ENCODE results near the gene CGN.
A peak's percentile ranks its signal among the peaks of the same experiment; 100 is the strongest.

Gene CGN

DNA sequence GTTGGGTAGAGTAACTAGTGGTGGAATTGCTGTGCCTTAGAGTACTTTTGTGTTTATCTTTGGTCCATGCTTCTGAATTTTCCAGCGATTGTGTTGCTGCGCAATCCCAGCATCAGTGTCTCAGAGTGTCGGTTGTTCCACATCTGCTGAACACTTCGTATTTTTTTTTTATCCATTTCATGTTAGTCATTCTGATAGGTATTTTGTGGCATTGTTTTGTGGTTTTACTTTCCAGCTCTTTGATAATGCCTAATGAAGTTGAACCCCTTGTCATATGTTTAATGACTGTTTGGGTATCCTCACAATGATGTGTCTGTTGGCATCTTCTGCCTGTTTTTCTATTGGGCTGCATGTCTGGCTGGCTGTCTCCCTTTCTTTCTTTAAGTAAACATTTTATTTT, 42.5 kb downstream of the CGN start:
- peak; percentile 34 for DNase-seq

DNA sequence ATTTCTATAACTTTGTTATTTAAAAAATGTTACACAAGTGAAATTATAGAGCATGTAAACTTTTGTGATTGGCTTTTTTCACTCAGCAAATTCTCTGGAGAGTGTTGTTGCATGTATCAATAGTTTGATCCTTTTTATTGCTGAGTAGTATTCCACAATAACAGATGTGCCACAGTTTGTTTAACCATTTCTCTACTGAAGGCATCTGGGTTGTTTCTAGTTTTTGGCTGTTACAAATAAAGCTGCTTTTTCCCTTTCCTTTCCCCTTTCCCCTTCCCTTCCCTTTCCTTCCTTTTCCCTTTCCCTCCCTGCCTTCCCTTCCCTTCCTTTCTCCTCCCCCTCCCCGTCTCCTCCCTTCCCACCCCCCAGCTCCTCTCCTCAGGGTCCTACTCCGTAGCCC, 44.9 kb downstream of the CGN start:
- no peak for DNase-seq

DNA sequence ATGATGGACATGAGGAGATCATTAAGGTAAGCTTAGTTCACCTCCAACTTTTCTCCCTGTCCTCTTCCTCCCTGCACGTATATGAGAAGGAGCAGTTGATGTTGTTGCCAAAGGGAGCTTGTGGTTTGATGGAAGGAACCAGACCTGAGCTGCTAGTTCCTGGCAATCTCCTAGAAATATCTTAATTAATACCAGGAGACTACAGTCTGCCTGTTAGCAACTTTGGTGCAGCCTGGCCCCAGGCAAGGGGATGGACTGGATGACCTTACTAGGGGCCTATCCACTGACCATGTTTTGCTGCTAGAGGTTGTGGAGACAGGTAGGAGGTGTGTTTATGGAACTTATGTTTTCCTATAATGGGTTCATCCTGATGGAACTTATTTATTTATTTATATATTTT, 51.5 kb downstream of the CGN start:
- DNase-seq = no peak

DNA sequence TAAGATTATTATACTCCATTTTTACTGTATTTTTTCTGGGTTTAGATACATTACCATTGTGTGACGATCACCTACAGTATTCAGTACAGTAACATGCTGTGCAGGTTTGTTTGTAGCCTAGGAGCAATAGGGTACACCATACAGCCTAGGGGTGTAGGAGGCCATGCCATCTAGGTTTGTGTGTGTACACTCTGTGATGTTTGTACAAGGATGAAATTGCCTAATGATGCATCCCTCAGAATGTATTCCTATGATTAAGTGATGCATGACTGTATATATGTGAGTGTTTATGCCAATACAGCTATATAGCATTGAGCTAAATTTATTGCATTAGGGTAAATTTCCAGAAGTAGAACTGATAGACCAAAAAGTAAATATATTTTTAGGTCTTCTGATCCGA, 52.2 kb downstream of the CGN start:
- no peak for DNase-seq

DNA sequence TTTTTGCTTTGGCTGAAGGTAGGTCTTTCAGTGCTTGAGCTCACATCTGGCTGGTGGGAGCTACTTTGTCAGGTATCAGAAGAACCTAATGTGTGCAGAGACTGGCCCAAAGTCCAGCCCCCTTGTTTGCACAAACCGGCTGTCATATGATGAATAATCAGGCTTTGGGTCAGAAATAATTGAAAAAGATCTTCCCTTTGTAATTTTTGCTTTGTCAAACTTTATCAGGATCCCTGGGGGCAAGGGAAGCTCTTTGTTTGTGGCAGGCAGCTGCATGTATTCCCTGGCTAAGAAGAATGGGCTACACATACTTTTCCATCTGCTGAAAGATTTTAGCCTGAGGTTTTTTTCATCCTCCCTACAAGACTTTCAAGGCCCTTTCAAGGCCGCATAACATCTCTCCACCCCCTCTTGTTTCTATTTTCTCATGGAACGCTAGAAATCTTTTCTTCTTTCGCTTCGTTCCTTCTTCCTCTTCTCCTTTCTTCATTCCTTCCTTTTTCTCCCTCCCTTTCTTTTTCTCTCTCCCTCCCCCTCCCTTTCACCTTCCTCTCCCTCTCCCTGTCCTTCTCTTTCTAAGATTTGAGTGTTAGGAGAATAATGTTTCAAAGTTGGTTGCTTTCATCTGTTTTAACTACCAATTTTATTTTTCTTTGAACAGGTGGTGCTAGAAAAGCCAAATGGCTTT, 54.5 kb downstream of the CGN start:
- DNase-seq = no peak

- DNase-seq = no peak
These were observed 57.5 kb downstream of the CGN start for GRCh38 chr1:151568626-151569088.

DNA sequence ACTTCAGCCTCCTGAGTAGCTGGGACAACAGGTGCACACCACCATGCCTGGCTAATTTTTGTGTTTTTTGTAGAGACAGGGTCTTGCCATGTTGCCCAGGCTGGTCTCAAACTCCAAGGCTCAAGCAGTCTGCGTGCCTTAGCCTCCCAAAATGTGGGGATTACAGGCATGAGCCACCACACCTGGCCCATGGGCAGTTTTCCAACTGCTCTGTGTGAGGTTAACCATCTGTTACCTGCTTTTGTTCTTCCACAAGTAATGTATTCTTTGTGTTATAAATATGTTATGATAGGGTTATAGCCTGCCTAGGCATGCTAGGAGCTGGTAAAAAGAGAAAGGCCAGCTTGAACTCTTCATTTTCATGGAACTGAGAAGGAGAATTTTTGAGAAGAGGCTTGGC, 59.6 kb downstream of the CGN start:
- no peak for DNase-seq

GRCh38 chr1:151574575-151575529, 63.7 kb downstream of the CGN start:
- peak; percentile 86 for DNase-seq

DNA sequence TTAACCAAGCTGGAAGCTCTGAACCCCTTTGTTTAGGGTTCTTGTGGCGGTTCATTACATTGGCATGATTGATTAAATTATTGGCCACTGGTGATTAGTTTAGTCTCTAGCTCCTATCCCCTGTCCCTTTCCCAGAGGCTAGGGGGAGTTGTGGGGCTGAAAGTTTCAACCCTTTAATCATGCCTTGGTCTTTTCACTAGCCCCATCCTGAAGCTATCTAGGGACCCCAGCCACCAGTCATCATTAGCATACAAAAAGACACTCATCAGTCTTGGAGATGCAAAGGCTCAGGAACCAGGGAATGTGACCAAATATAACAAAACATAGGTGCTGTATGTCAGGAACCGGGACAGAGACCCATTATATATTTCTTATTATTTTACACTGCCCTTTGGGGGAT, 66.0 kb downstream of the CGN start:
- DNase-seq = no peak

DNA sequence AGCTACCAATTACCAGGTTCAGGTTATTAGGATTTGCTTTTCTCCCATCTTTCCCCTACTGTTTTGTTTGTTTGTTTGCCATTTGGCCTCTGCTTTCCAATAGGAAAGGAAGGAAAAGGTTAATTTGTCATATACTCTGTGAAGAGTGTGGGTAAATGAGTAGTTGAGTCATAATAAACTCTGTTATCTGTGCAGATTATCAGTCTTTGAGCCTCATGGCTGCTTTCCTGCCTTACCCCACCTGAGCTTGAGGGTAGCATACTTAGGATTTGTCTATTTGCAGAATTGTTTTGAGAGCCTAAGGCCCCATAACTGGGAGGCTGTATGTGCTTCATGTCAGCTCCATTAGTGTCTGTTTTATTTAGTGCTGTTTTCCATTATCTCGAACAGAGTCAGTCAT, 67.8 kb downstream of the CGN start:
- no peak for DNase-seq

- DNase-seq = no peak
These were observed 68.4 kb downstream of the CGN start for GRCh38 chr1:151579436-151580225.

DNA sequence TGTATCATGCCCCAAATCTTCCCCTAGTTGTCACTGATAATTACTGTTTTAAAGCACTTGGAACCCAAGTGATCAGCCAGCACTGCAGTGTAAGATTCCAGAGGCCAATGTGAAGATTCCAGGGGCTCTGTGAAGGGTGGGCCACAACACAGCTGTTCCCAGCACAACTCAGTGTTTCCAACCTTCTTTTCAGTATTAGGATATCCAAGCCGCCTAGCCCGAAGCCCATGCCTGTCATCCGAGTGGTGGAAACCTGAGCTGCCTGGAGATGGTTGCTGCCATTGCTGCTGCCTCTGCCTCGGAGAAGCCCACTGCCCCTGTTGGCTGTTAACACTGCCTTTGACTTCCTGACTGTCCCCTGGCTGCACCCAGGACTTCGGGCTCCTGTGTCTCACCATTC, 70.3 kb downstream of the CGN start:
- no peak for DNase-seq

DNA sequence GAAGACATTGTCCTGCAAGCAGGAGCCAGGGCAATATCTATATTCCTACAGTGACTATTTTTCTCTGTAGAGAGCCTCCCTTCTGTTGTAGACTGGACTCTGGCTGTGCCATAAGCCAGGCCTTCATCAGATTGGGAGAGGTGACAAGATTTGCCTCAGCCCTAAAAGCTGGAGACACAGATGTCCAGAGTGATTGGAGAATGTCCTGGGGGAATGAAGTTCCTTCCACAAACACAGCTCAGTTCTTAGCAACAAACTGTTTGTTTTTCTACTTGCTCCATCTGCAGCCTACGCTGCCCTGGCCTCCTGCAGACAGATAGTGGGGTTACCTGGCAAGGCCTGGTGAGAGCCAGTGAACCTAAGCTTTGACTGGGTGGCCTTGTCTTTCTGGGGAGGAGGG, 70.7 kb downstream of the CGN start:
- no peak for DNase-seq

DNA sequence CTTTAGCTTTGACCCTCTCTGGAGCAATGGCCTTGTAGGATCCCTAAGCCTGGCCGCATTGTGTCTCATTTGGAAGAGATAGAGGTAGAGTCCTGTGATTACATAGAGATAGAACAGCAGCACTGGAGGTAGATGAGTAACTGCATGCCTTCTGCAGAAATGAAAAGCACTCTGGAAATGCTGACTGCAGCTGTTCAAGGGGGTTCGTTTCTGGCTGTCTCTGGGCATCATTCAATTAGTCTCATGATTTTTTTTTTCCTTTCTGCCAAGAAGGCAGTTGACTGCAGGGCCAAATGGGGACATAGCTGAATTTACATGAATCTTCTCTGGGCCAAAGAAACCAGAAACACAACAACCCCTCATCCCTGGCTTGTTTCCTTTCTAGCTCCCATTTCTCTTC, 72.6 kb downstream of the CGN start:
- no peak for DNase-seq

DNA sequence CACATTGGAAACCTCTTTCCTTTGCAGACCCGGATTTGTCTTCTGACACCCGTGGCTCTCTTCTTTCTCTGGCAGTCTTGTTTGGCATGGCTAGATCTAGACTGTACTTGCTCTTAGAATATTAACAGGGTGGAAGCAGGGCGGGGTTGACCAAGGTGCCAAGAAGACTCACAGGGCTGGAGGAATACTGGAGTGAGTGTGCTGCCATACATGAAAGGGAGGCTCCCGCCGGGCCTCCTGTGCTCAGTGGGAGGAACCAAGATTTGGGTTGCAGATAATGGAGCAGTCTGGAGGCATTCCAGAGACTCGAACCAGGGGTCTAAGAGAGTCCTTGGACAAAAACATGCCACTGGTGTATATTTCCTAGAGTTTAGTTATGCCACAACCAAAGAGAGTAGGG, 73.1 kb downstream of the CGN start:
- DNase-seq = no peak

DNA sequence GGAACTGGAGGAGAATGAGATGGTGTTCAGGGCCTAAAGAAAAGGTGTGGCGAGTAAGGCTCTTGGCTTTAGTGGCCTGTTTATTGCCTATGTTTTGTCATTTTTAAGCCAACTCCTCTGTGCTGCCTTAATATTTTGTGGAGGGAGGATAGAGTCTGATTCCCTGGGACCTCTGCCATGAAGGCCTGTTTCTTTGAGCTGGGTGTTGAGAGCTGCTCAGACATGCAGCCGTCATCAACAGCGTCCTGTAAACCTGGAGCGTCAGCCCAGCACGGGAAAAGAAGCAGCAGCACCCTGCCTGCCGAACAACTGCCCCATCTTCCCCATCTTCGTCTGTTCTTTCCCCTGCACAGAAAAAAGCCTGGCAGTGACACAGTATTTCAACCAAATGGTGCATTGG, 73.6 kb downstream of the CGN start:
- no peak for DNase-seq

- no peak for DNase-seq
These were observed 74.4 kb downstream of the CGN start for GRCh38 chr1:151585622-151586021.
